ENCODE data around the gene MBP. TPM values are rescaled to one million over a fixed set of nuclear protein-coding genes. Genes with fewer than 3 reads are reported as not detected.
A peak's percentile ranks its signal among the peaks of the same experiment; 100 is the strongest.

The MBP gene
- total and polyA plus RNA-seq, 2 experiments from 2014 or later, result 18.4 to 22.9 TPM

- H3K27me3 Mint-ChIP-seq (ENCODE audit: insufficient read depth, low read depth, poor library complexity), result peaks cover 18% of the 10 kb centered on the region
- Histone ChIP-seq H3F3A (replicated peaks; ENCODE audit: low read depth) (no peaks in the 10 kb centered on the region), H3K4me3 (no peak overlapping the region), H3K27ac (ENCODE audit: low read depth) (no peak overlapping the region), H3K36me3 (ENCODE audit: insufficient read depth) (no peaks in the 10 kb centered on the region), H2AFZ (no peak overlapping the region), H3K4me1 (ENCODE audit: insufficient read depth) (peaks cover 22% of the 10 kb centered on the region), H3K4me2 (no peak overlapping the region), H3K79me2 (replicated peaks; ENCODE audit: insufficient read depth) (no peaks in the 10 kb centered on the region), H3K27me3 (ENCODE audit: insufficient read depth) (no peaks in the 10 kb centered on the region), H4K20me1 (replicated peaks; ENCODE audit: insufficient read depth) (no peaks in the 10 kb centered on the region), H3K9me2 (ENCODE audit: insufficient read depth) (no peaks in the 10 kb centered on the region)
- ATAC-seq (no peak), DNase-seq (ENCODE audit: low spot score) (no peak)
- H3K4me3 Mint-ChIP-seq, result no peak overlapping the region
- peaks cover 42% of the 10 kb centered on the region for H3K4me1 Mint-ChIP-seq
- no peaks in the 10 kb centered on the region for H3K36me3 Mint-ChIP-seq (ENCODE audit: low read depth)
- H3K27ac Mint-ChIP-seq, result 0 out of 2 replicates have a peak overlapping the region, but pooled peaks have one; percentile 43
- no peak for TF ChIP-seq NANOG (IDR thresholded peaks at IDR 0.05; ENCODE audit: borderline replicate concordance)
- no peak for TF ChIP-seq CREB1 (CRISPR knock-in tag; IDR thresholded peaks at IDR 0.05; ENCODE audit: low read depth)
- TF ChIP-seq ZNF462 (CRISPR knock-in tag; IDR thresholded peaks at IDR 0.05), result no peak
- TF ChIP-seq CTCF (conservative IDR thresholded peaks at IDR 0.05; ENCODE audit: low read depth in 2 of 2), result no peak
- no peak for TF ChIP-seq EZH2 (IDR thresholded peaks at IDR 0.05; ENCODE audit: low read depth, unreplicated experiment)
- no peak for TF ChIP-seq POLR2AphosphoS5 (IDR thresholded peaks at IDR 0.05; ENCODE audit: low read depth)
- no peaks in the 10 kb centered on the region for H3K9me3 Mint-ChIP-seq
Measured at GRCh38 chr18:76979111-76979751, 153.4 kb downstream of the MBP start.

Measured in GM23338 (cell line).